HG02938 (cell line): ENCODE results near the gene LMBR1.
"Not testable (repeated sequence)": the region's sequence is repeated elsewhere in the genome, so short reads cannot be mapped to it uniquely, and the experiment has no call there.

Source experiments
- ATAC-seq: cut with Tn5 transposase; IDR thresholded peaks from one replicate; pipeline ENCODE4 v1.9.1; 2021; ENCODE audit warnings: mild to moderate bottlenecking, moderate library complexity; ENCODE audit not compliant: unreplicated experiment

Gene LMBR1

GRCh38 chr7:156702399-156702798 lies 190.6 kb downstream of the LMBR1 start:
- no peak for ATAC-seq

DNA sequence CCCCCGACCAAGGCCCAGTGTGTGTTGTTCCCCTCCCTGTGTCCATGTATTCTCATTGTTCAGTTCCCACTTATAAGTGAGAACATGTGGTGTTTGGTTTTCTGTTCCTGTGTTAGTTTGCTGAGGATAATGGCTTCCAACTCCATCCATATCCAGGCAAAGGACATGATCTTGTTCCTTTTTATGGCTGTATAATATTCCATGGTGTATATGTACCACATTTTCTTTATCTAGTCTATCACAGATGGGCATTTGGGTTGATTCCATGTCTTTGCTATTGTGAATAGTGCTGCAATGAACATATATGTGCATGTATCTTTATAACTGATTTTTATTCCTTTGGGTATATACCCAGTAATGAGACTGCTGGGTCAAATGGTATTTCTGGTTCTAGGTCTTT lies 191.2 kb downstream of the LMBR1 start:
- ATAC-seq: not testable (repeated sequence)

DNA sequence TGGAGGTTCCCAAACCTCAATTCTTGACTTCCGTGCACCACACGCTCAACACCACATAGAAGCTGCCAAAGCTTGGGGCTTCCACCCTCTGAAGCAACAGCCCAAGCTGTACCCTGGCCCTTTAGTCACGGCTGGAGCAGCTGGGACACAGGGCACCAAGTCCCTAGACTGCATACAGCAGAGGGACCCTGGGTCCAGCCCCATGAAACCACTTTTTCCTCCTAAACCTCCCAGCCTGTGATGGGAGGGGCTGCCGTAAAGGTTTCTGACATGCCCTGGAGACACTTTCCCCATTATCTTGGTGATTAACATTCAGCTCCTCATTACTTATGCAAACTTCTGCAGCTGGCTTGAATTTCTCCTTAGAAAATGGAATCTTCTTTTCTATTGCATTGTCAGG lies 194.5 kb downstream of the LMBR1 start:
- ATAC-seq: not testable (repeated sequence)

DNA sequence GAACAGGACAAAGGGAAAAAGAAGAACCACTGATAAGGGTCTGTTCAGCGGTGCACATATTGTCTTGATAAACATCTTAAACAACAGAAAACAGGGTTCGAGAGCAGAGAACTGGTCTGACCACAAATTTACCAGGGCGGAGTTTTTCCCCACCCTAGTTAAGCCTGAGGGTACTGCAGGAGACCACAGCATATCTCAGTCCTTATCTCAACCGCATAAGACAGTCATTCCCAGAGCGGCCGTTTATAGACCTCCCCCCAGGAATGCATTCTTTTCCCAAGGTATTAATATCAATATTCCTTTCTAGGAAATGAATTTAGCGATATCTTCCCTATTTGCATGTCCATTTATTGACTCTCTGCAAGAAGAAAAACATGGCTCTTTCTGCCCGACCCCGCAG lies 195.7 kb downstream of the LMBR1 start:
- not testable (repeated sequence) for ATAC-seq

DNA sequence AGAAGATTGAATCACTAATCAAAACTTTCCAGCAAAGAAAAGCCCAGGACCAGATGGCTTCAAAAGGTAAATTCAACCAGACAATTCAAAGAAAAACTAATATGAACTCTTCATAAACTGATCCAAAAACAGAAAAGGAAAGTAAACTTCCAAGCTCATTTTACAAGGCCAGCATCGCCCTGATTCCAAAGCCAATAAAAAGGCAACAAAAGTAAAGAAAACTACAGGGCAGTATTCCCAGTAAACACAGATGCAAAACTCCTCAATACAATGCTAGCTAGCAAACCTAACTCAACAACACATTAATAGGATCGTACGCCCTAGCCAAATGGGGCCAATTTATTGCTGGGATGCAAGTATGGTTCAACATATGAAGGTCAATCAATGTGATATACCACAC lies 199.4 kb downstream of the LMBR1 start:
- ATAC-seq: no peak

DNA sequence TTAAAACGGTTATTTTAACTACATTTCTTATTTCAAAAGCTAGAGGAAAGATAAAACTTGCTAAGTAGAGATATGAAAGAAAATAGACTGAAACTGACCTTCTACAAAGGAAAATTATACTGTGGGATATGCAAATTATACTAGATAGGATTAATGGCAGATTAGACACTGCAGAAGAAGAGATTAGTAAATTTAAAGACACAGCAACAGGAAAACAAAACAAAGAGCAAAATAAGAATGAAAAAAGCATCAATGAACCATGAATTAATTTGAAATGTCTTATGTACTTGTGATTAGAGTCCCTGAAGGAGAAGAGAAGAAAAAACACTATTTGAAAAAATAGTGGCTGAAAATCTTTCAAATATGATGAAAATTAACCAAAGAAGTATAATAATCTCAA lies 200.1 kb downstream of the LMBR1 start:
- no peak for ATAC-seq

GRCh38 chr7:156691764-156692163 lies 201.2 kb downstream of the LMBR1 start:
- ATAC-seq: no peak

DNA sequence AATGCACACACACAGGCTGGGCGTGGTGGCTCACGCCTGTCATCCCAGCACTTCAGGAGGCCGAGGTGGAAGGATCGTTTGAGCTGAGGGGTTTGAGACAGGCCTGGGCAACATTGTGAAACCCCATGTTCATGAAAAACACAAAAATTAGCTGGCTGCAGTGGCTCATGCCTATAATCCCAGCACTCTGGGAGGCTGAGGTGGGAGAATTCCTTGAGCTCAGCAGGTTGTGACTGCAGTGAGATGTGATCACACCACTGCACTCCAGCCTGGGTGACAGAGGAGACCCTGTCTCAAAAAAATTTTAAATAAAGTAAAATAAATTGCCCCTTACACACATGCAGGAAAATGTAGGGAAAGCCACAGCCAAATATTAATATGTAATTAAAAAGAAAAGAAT lies 208.3 kb downstream of the LMBR1 start:
- ATAC-seq: no peak

GRCh38 chr7:156684251-156684650 lies 208.7 kb downstream of the LMBR1 start:
- ATAC-seq: no peak

GRCh38 chr7:156682928-156683327 lies 210.1 kb downstream of the LMBR1 start:
- no peak for ATAC-seq

DNA sequence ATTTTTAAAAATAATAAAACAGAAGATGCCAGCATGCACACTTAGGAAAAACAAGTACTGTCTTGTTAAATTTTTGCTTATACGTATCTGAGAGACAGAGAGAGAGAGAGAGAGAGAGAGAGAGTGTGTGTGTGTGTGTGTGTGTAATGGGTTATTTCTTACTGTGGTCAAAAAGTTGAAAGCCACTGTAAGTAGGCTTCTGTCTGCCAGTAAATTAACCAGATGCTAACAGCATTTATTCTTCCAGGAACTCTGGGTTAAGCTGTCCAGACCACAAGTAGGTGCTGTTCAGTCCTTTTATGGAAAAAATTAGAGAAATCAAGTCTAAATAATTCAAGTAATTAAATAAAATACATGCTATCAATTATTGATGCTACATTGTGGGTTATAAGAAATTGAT lies 212.7 kb downstream of the LMBR1 start:
- no peak for ATAC-seq

- no peak for ATAC-seq
These were observed 215.5 kb downstream of the LMBR1 start for GRCh38 chr7:156677374-156678054.

- ATAC-seq: no peak
These were observed 216.7 kb downstream of the LMBR1 start for GRCh38 chr7:156676263-156676662.

GRCh38 chr7:156675721-156676120 lies 217.3 kb downstream of the LMBR1 start:
- ATAC-seq: no peak

- no peak for ATAC-seq
These were observed 219.1 kb downstream of the LMBR1 start for GRCh38 chr7:156673902-156674301.

GRCh38 chr7:156673454-156673853 lies 219.5 kb downstream of the LMBR1 start:
- ATAC-seq: no peak

DNA sequence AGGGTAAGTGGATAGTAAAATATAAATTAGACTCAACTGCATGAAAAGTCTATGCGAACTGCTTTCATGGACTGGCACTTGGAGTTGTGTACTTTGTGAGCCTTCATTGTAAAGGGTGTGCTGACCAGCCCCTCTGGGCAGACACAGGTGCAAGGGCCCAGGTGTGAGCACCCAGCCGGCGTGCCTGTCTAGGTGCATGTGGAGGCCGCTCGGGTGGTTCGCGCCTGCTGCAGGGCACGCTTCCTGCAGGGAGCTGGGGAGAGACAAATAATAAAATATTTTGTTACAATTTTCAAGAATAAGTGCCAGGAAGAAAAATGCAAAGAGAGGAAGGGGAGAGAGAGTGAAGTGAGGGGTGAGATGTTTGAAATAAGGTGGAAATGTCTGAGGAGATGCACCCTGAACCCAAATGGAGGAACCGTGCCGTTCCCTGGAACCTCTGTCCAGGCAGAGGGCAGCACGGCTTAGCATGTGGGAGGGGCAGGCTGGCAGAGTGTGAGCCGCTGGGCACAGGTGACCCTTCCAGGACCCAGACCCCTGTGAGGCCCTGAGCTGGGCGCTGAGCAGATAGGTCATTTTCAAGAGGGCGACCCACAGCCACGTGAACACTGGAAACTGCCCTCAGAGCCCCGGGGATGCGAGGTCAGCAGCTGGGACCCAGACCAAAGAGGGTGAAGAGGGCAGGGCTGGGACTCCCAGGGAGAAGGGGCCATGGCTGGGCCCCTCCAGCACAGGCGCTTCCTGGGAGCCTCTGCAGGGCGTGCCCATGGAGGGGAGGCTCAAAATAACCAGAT lies 223.8 kb downstream of the LMBR1 start:
- ATAC-seq: no peak

DNA sequence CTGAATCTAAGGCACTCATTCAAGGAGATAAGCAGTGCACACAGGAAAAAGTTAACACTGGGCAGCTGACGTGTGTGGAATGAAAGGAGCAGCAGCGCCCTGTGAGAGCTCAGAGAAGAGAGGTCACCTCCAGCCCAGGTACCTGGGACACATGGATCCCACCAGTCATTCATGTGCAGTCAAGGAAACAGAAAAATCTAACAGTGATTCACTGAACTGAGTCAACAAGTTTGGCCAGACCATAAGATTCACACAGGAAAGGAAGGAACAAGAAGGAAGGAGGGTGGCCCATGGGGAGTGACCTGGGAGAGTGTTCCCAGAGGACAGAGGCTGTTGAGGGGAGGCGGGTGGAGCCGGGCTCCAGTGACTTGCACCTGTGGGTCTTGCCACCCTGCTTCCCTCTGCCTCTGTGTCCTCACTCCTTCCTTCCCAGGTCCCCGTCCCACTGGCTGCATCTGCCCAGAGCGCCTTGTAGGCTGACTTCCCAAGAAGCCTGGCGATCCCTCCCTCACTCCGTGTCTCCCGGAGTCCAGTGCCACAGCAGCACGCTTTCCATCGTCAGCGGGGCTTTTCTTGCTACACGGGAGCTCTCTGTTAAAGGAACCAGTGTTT lies 224.7 kb downstream of the LMBR1 start:
- ATAC-seq: no peak

- ATAC-seq: no peak
These were observed 225.9 kb downstream of the LMBR1 start for GRCh38 chr7:156667110-156667426.

GRCh38 chr7:156666368-156667109 lies 226.4 kb downstream of the LMBR1 start:
- ATAC-seq: no peak

- ATAC-seq: no peak
These were observed 227.9 kb downstream of the LMBR1 start for GRCh38 chr7:156665101-156665500.

DNA sequence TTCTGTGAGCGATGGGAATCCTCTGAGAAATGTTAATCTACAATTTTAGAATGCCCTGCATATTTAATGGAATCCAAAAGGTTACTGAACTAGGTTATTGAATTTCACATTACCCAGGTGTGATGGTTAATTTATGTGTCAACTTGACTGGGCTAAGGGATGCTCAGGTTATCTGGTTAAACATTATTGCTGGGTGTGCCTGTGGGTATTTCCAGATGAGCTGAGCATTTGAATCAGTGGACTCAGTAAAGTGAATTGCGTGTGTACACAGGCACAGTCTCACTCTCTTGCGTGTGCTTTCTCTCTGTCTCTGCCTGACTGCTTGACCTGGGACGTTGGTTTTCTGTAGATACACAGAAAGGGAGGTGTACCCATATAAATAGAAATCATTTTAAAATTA lies 230.7 kb downstream of the LMBR1 start:
- ATAC-seq: no peak
